ENCODE results near the gene CYB561D2.

- no peak for TF ChIP-seq CTCF (optimal IDR thresholded peaks at IDR 0.05 in 1 of 3, IDR thresholded peaks at IDR 0.05 in 1 of 3, conservative IDR thresholded peaks at IDR 0.05 in 1 of 3; ENCODE audit: extremely low read depth in 1 of 3, insufficient read depth in 2 of 3, low read length in 3 of 3)
- no peak for TF ChIP-seq EZH2 (IDR thresholded peaks at IDR 0.05; ENCODE audit: low read length)
Measured at GRCh38 chr3:50316657-50317242, 33.9 kb upstream of the CYB561D2 start.
